ENCODE measurements around the gene SYCP2. TPM values are rescaled to one million over a fixed set of nuclear protein-coding genes. Genes with fewer than 3 reads are reported as not detected.

The SYCP2 gene
- total RNA-seq, 1 experiment from 2014 or later, result 0.88 TPM

DNA sequence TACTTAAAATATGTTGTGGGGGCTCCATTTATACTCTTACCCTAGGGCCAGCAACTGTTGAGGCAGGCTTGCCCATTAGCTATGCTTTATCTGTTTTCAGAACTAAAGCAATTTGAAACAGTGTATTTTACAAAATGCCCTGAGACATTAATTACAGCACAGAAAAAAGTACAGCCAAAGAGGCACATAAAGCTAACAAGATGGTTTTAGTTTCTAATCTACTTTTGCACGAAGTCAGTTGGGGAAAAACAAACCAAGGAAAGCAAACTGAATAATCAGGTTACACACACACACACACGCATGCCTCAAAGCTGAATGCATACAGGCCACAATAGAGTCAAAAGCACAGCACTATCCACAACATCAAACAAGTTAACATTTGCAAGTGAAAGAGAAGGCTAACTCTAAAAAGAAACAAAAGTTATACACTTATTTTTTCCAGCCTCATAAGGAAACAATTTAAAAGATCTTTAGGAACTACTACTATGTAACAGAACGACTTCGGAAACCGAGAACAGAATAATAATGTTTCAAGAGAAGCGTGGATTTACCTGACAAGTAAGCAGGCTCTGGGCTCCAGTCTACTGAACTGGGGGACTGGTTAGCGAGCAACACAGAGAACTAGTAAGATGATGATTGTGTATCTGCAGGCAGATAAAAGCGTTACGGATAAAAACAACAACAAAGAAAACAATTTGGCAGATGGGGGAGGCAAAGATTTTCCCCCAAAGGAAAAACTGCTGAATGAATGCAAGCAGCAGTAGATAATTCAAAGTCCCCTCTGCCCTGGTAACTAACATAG, 1.7 kb downstream of the SYCP2 start:
- Histone ChIP-seq H3K36me3 (ENCODE audit: insufficient read depth, low read length, poor library complexity, severe bottlenecking) (no peaks in the 10 kb centered on the region), H3K4me3 (ENCODE audit: low read depth, low read length, poor library complexity, severe bottlenecking) (no peak overlapping the region), H3K4me1 (ENCODE audit: insufficient read depth, low read length, poor library complexity, severe bottlenecking) (no peaks in the 10 kb centered on the region), H3K9me3 (ENCODE audit: low read depth, low read length, poor library complexity, severe bottlenecking) (no peaks in the 10 kb centered on the region), H3K27ac (ENCODE audit: low read depth, low read length, poor library complexity, severe bottlenecking) (no peak overlapping the region), H3K27me3 (replicated peaks; ENCODE audit: insufficient read depth, low read depth, low read length, poor library complexity) (no peaks in the 10 kb centered on the region)
- no peak for TF ChIP-seq EZH2 (IDR thresholded peaks at IDR 0.05; ENCODE audit: borderline replicate concordance, low read depth, low read length, poor library complexity, severe bottlenecking)
- TF ChIP-seq, protein P1, sequence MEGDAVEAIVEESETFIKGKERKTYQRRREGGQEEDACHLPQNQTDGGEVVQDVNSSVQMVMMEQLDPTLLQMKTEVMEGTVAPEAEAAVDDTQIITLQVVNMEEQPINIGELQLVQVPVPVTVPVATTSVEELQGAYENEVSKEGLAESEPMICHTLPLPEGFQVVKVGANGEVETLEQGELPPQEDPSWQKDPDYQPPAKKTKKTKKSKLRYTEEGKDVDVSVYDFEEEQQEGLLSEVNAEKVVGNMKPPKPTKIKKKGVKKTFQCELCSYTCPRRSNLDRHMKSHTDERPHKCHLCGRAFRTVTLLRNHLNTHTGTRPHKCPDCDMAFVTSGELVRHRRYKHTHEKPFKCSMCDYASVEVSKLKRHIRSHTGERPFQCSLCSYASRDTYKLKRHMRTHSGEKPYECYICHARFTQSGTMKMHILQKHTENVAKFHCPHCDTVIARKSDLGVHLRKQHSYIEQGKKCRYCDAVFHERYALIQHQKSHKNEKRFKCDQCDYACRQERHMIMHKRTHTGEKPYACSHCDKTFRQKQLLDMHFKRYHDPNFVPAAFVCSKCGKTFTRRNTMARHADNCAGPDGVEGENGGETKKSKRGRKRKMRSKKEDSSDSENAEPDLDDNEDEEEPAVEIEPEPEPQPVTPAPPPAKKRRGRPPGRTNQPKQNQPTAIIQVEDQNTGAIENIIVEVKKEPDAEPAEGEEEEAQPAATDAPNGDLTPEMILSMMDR (conservative IDR thresholded peaks at IDR 0.05; ENCODE audit: low read depth, low read length), result no peak
- CTCF ChIA-PET, result no interaction called here
- DNase-seq (ENCODE audit: low spot score), result no peak
- intact Hi-C loops (cut with micrococcal nuclease; ENCODE audit: unreplicated experiment), result no loop called here
- no TSS peak for BruUV-seq (replicated peaks)
- POLR2A ChIA-PET (ENCODE audit: low non-redundant PET), result no interaction called here

DNA sequence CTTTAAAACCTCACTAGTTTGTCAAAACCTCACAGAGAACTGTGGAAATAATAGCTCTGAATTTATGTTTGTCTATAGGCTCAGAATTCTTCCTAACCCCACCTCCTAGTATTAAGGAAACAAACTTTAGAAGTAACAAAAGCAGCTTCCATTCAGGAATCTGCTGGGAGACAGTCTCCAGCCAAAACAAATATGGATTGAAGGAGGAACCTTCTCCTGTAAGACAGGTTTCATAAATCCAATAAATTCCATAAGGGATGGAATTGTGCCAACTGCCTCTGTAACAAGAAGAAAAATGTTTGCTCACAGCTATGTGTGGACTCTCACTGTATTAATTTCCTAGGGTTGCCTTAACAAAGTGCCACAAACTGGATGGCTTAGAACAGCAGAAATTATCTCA, 7.5 kb downstream of the SYCP2 start:
- no peaks in the 10 kb centered on the region for H3K36me3 ChIP-seq (ENCODE audit: insufficient read depth, low read length, poor library complexity, severe bottlenecking)
- no peaks in the 10 kb centered on the region for H3K27me3 ChIP-seq (replicated peaks; ENCODE audit: insufficient read depth, low read depth, low read length, poor library complexity)
- intact Hi-C loops (cut with micrococcal nuclease; ENCODE audit: unreplicated experiment), result no loop called here
- no peaks in the 10 kb centered on the region for H3K9me3 ChIP-seq (ENCODE audit: low read depth, low read length, poor library complexity, severe bottlenecking)
- no peak overlapping the region for H3K27ac ChIP-seq (ENCODE audit: low read depth, low read length, poor library complexity, severe bottlenecking)
- BruUV-seq (replicated peaks), result no TSS peak
- ChIA-PET POLR2A (ENCODE audit: low non-redundant PET) (no interaction called here), CTCF (no interaction called here)
- H3K4me1 ChIP-seq (ENCODE audit: insufficient read depth, low read length, poor library complexity, severe bottlenecking), result no peaks in the 10 kb centered on the region
- no peak for TF ChIP-seq EZH2 (IDR thresholded peaks at IDR 0.05; ENCODE audit: borderline replicate concordance, low read depth, low read length, poor library complexity, severe bottlenecking)
- TF ChIP-seq, protein P1 (conservative IDR thresholded peaks at IDR 0.05; ENCODE audit: low read depth, low read length), result no peak
- DNase-seq (ENCODE audit: low spot score), result no peak
- no peak overlapping the region for H3K4me3 ChIP-seq (ENCODE audit: low read depth, low read length, poor library complexity, severe bottlenecking)

GRCh38 chr20:59925359-59925758, 8.1 kb downstream of the SYCP2 start:
- Histone ChIP-seq H3K27me3 (replicated peaks; ENCODE audit: insufficient read depth, low read depth, low read length, poor library complexity) (no peaks in the 10 kb centered on the region), H3K4me1 (ENCODE audit: insufficient read depth, low read length, poor library complexity, severe bottlenecking) (no peaks in the 10 kb centered on the region), H3K9me3 (ENCODE audit: low read depth, low read length, poor library complexity, severe bottlenecking) (no peaks in the 10 kb centered on the region), H3K27ac (ENCODE audit: low read depth, low read length, poor library complexity, severe bottlenecking) (no peak overlapping the region), H3K36me3 (ENCODE audit: insufficient read depth, low read length, poor library complexity, severe bottlenecking) (no peaks in the 10 kb centered on the region), H3K4me3 (ENCODE audit: low read depth, low read length, poor library complexity, severe bottlenecking) (no peak overlapping the region)
- BruUV-seq (replicated peaks), result no TSS peak
- ChIA-PET POLR2A (ENCODE audit: low non-redundant PET) (no interaction called here), CTCF (no interaction called here)
- no peak for DNase-seq (ENCODE audit: low spot score)
- intact Hi-C loops (cut with micrococcal nuclease; ENCODE audit: unreplicated experiment), result no loop called here
- no peak for TF ChIP-seq EZH2 (IDR thresholded peaks at IDR 0.05; ENCODE audit: borderline replicate concordance, low read depth, low read length, poor library complexity, severe bottlenecking)
- TF ChIP-seq, protein P1 (conservative IDR thresholded peaks at IDR 0.05; ENCODE audit: low read depth, low read length), result no peak

Measured in A673 (cell line).